Brain pericyte (primary cell): ENCODE results near the gene CFAP74.

Experiments used
- DNase-seq: peaks from one replicate; pipeline ENCODE4 v3.0.0-alpha.2; 2012; ENCODE audit warnings: low read depth, low spot score

The CFAP74 gene

GRCh38 chr1:2019172-2019543 lies 15.6 kb upstream of the CFAP74 start, which contains the start of gene GABRD:
Gene GABRD, plus strand, starts transcription at chr1:2019345. Its CDS starts 79 bp downstream, at chr1:2019424.
- DNase-seq, result no peak

- no peak for DNase-seq
Measured at GRCh38 chr1:2018217-2019171, 14.9 kb upstream of the CFAP74 start.

- no peak for DNase-seq
Measured at GRCh38 chr1:2016123-2016522, 12.5 kb upstream of the CFAP74 start.

GRCh38 chr1:2014741-2015735 lies 11.5 kb upstream of the CFAP74 start:
- DNase-seq, result no peak

- no peak for DNase-seq
Measured at GRCh38 chr1:2014181-2014580, 10.6 kb upstream of the CFAP74 start.

GRCh38 chr1:2009101-2010053 lies 5.8 kb upstream of the CFAP74 start:
- DNase-seq, result no peak

GRCh38 chr1:2004856-2005255 lies 1.3 kb upstream of the CFAP74 start:
- no peak for DNase-seq

- DNase-seq, result no peak
Measured at GRCh38 chr1:2001773-2002411, 1.7 kb downstream of the CFAP74 start.

- DNase-seq, result no peak
Measured at GRCh38 chr1:2000850-2001249, 2.7 kb downstream of the CFAP74 start.

- no peak for DNase-seq
Measured at GRCh38 chr1:2000432-2000831, 3.2 kb downstream of the CFAP74 start.

- no peak for DNase-seq
Measured at GRCh38 chr1:1997576-1997975, 6.0 kb downstream of the CFAP74 start.

- DNase-seq, result no peak
Measured at GRCh38 chr1:1996207-1996651, 7.4 kb downstream of the CFAP74 start.

GRCh38 chr1:1994536-1994935 lies 9.1 kb downstream of the CFAP74 start:
- DNase-seq, result no peak

- no peak for DNase-seq
Measured at GRCh38 chr1:1990222-1990621, 13.4 kb downstream of the CFAP74 start.

- no peak for DNase-seq
Measured at GRCh38 chr1:1989789-1990188, 13.8 kb downstream of the CFAP74 start.

- no peak for DNase-seq
Measured at GRCh38 chr1:1989102-1989542, 14.5 kb downstream of the CFAP74 start.

GRCh38 chr1:1988061-1988945 lies 15.3 kb downstream of the CFAP74 start:
- DNase-seq, result no peak

GRCh38 chr1:1987142-1987510 lies 16.5 kb downstream of the CFAP74 start:
- DNase-seq, result no peak

- no peak for DNase-seq
Measured at GRCh38 chr1:1986451-1987141, 17.0 kb downstream of the CFAP74 start.
